GM18951 (cell line): ENCODE measurements around the gene GLTP.
"Not testable (repeated sequence)": the region's sequence is repeated elsewhere in the genome, so short reads cannot be mapped to it uniquely, and the experiment has no call there.

Experiments
- POLR2A ChIP-seq: IDR thresholded peaks from 4 replicates; pipeline ENCODE4 v1.6.1; 2011; ENCODE audit warnings: mild to moderate bottlenecking; ENCODE audit not compliant: insufficient read length, insufficient read depth; ENCODE audit errors: extremely low read depth
- in situ Hi-C: fragments of 300-500 bp; cut with MboI; formaldehyde crosslinking; loops from one replicate; pipeline ENCODE4 v1.12.0; 2022; ENCODE audit warnings: low sequenced_read_pairs, mixed read lengths, inconsistent platforms; ENCODE audit not compliant: unreplicated experiment

Gene GLTP

GRCh38 chr12:109880043-109880931, at the start of gene GLTP:
Gene GLTP, minus strand, starts transcription at chr12:109880541. Its CDS starts 167 bp downstream, at chr12:109880374.
- in situ Hi-C loops = no loop called here
- peak; percentile 67 for TF ChIP-seq POLR2A

- in situ Hi-C loops = not testable (repeated sequence)
These were observed 49.0 kb upstream of the GLTP start for GRCh38 chr12:109929326-109929725.

- in situ Hi-C loops = no loop called here
- TF ChIP-seq POLR2A = no peak
These were observed 47.8 kb upstream of the GLTP start for GRCh38 chr12:109928058-109928656.

GRCh38 chr12:109927622-109928021, 47.3 kb upstream of the GLTP start:
- in situ Hi-C loops = no loop called here

GRCh38 chr12:109926488-109927210, 46.3 kb upstream of the GLTP start:
- TF ChIP-seq POLR2A = no peak
- in situ Hi-C loops = no loop called here

More at GRCh38 chr12:109927622-109928021, 47.3 kb upstream of the GLTP start:
- TF ChIP-seq POLR2A = no peak

- no peak for TF ChIP-seq POLR2A
- in situ Hi-C loops = no loop called here
These were observed 45.7 kb upstream of the GLTP start for GRCh38 chr12:109926016-109926415.

GRCh38 chr12:109925185-109925840, 45.0 kb upstream of the GLTP start:
- TF ChIP-seq POLR2A = no peak
- in situ Hi-C loops = no loop called here

GRCh38 chr12:109923481-109924245, 43.3 kb upstream of the GLTP start:
- TF ChIP-seq POLR2A = no peak
- in situ Hi-C loops = no loop called here

GRCh38 chr12:109923038-109923437, 42.7 kb upstream of the GLTP start:
- TF ChIP-seq POLR2A = no peak
- in situ Hi-C loops = no loop called here

- TF ChIP-seq POLR2A = no peak
These were observed 41.6 kb upstream of the GLTP start for GRCh38 chr12:109921982-109922381.

GRCh38 chr12:109920261-109920780, 40.0 kb upstream of the GLTP start:
- no peak for TF ChIP-seq POLR2A
- in situ Hi-C loops = no loop called here

More at GRCh38 chr12:109921982-109922381, 41.6 kb upstream of the GLTP start:
- in situ Hi-C loops = no loop called here

- no peak for TF ChIP-seq POLR2A
- in situ Hi-C loops = no loop called here
These were observed 39.1 kb upstream of the GLTP start for GRCh38 chr12:109919456-109919855.
